ENCODE measurements around the gene ANKRD42. TPM values are rescaled to one million over a fixed set of nuclear protein-coding genes. Genes with fewer than 3 reads are reported as not detected.

ANKRD42 gene
- total and polyA plus RNA-seq, 9 of the 15 experiments (the other 6 are each of a cell fraction or from before 2014, with no cell fraction given): 2.8 to 9.1 (median 6.1) TPM

DNA sequence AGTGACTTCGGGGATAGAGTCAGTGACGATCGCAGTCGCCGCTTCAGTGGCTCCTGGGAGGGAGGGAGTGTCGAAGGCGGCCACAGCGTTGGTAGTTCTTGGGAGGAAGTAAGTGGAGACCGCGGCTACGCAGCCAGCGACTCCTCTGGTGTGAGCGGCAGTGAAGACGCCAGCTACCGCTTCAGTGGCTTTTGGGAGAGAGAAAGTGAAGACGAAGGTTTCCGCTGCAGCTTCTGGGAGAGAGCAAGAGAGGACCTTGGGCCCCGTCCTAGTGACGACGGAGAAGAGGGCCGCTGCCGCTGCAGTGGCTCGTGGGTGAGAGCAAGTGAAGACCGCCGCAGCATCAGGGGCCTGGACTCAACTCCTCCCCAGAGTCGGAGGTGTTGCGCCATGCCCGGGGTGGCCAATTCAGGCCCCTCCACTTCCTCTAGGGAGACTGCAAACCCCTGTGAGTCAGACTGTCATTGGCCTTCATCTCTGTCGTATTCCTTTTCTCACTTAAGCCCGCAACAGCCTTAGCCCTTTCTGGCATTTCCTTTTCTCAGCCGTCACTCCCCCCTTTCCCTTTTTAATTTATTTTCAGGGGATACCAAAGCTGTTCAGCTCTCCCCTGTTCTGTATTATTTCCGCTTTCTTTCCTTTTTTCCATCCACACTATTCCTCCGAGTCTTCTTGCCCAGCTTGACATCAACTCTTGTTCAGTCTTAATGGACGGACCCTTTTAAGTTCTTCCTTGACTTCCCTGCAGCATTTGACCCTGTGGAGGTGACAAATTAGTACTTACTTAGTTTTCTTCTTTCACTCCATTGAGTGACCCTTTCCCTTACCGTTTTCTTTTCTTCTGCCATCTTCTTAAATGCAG, 1.0 kb downstream of the ANKRD42 start (continued):
- no peak for TF ChIP-seq NUFIP1 (IDR thresholded peaks at IDR 0.05; ENCODE audit: partially characterized antibody)
- TF ChIP-seq GTF2F1 (IDR thresholded peaks at IDR 0.05; ENCODE audit: low read depth, low read length): no peak
- TF ChIP-seq MEIS2 (IDR thresholded peaks at IDR 0.05; ENCODE audit: partially characterized antibody): no peak
- TF ChIP-seq ZBED1 (IDR thresholded peaks at IDR 0.05): no peak
- no peak for TF ChIP-seq HDAC8 (tag; IDR thresholded peaks at IDR 0.05)
- TF ChIP-seq, protein P1, sequence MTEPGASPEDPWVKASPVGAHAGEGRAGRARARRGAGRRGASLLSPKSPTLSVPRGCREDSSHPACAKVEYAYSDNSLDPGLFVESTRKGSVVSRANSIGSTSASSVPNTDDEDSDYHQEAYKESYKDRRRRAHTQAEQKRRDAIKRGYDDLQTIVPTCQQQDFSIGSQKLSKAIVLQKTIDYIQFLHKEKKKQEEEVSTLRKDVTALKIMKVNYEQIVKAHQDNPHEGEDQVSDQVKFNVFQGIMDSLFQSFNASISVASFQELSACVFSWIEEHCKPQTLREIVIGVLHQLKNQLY (CRISPR knock-in tag; conservative IDR thresholded peaks at IDR 0.05): no peak
- no peak for TF ChIP-seq SRSF3 (IDR thresholded peaks at IDR 0.05; ENCODE audit: insufficient read depth, low read length)
- no peak for TF ChIP-seq TFAM (CRISPR knock-in tag; conservative IDR thresholded peaks at IDR 0.05)
- no peak for TF ChIP-seq STAG1 (CRISPR knock-in tag; IDR thresholded peaks at IDR 0.05; ENCODE audit: borderline replicate concordance)
- TF ChIP-seq RB1 (IDR thresholded peaks at IDR 0.05; ENCODE audit: low read depth): 0 out of 2 replicates have a peak, but pooled peaks have one; percentile 27
- no peak for TF ChIP-seq FOXM1 (IDR thresholded peaks at IDR 0.05; ENCODE audit: low read depth)
- no peak for TF ChIP-seq FOXM1 (CRISPR knock-in tag; IDR thresholded peaks at IDR 0.05; ENCODE audit: low read depth)
- peak; percentile 41; the same call in 1 of the 2 replicates for TF ChIP-seq CXXC5 (CRISPR knock-in tag; IDR thresholded peaks at IDR 0.05)
- TF ChIP-seq, protein P2, sequence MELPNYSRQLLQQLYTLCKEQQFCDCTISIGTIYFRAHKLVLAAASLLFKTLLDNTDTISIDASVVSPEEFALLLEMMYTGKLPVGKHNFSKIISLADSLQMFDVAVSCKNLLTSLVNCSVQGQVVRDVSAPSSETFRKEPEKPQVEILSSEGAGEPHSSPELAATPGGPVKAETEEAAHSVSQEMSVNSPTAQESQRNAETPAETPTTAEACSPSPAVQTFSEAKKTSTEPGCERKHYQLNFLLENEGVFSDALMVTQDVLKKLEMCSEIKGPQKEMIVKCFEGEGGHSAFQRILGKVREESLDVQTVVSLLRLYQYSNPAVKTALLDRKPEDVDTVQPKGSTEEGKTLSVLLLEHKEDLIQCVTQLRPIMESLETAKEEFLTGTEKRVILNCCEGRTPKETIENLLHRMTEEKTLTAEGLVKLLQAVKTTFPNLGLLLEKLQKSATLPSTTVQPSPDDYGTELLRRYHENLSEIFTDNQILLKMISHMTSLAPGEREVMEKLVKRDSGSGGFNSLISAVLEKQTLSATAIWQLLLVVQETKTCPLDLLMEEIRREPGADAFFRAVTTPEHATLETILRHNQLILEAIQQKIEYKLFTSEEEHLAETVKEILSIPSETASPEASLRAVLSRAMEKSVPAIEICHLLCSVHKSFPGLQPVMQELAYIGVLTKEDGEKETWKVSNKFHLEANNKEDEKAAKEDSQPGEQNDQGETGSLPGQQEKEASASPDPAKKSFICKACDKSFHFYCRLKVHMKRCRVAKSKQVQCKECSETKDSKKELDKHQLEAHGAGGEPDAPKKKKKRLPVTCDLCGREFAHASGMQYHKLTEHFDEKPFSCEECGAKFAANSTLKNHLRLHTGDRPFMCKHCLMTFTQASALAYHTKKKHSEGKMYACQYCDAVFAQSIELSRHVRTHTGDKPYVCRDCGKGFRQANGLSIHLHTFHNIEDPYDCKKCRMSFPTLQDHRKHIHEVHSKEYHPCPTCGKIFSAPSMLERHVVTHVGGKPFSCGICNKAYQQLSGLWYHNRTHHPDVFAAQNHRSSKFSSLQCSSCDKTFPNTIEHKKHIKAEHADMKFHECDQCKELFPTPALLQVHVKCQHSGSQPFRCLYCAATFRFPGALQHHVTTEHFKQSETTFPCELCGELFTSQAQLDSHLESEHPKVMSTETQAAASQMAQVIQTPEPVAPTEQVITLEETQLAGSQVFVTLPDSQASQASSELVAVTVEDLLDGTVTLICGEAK (IDR thresholded peaks at IDR 0.05): peak; percentile 55; the same call in 1 of the 2 replicates
- TF ChIP-seq, protein P2 (CRISPR knock-in tag; IDR thresholded peaks at IDR 0.05): no peak
- TF ChIP-seq ZNF830 (CRISPR knock-in tag; IDR thresholded peaks at IDR 0.05): no peak
- no peak for TF ChIP-seq COPS2 (conservative IDR thresholded peaks at IDR 0.05)
- TF ChIP-seq JUN (IDR thresholded peaks at IDR 0.05; ENCODE audit: borderline replicate concordance, low read depth, low read length): 0 out of 2 replicates have a peak, but pooled peaks have one; percentile 24
- TF ChIP-seq JUN (CRISPR knock-in tag; IDR thresholded peaks at IDR 0.05; ENCODE audit: borderline replicate concordance): no peak
- TF ChIP-seq ZZZ3 (IDR thresholded peaks at IDR 0.05): no peak
